22Rv1 (cell line): ENCODE measurements around the gene LEUTX.

Experiments used
- H3K27ac ChIP-seq: fragments of 450-650 bp; 2 replicates; pipeline ENCODE4 v1.5.1; 2017
- ZFX ChIP-seq: fragments of 450-650 bp; IDR thresholded peaks from 2 replicates; pipeline ENCODE4 v1.6.1; 2017; ENCODE audit warnings: antibody characterized with exemption, borderline replicate concordance
- TF ChIP-seq, protein P1 (sequence below): fragments of 450-650 bp; IDR thresholded peaks from 2 replicates; pipeline ENCODE4 v1.5.1; 2017; ENCODE audit warnings: mild to moderate bottlenecking

The LEUTX gene

DNA sequence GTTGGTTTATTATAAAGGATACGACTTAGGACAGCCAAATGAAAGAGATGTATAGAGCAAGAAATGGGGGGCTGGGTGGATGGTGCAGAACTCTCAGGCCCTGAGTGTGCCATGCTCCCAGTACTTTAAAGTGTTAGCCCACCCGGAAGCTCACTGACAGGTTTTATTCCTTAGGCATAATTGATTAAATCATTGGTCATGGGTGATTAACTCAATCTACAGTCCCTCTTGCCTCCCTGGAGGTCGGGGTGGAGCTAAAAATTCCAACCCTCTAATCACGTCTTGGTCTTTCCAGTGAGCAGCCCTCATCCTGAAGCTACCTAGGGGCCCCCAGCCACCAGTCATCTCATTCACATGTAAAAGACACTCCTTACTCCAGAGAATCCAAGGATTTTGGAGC, 9.9 kb upstream of the LEUTX start:
- no peak overlapping the region for H3K27ac ChIP-seq
- TF ChIP-seq, protein P1, sequence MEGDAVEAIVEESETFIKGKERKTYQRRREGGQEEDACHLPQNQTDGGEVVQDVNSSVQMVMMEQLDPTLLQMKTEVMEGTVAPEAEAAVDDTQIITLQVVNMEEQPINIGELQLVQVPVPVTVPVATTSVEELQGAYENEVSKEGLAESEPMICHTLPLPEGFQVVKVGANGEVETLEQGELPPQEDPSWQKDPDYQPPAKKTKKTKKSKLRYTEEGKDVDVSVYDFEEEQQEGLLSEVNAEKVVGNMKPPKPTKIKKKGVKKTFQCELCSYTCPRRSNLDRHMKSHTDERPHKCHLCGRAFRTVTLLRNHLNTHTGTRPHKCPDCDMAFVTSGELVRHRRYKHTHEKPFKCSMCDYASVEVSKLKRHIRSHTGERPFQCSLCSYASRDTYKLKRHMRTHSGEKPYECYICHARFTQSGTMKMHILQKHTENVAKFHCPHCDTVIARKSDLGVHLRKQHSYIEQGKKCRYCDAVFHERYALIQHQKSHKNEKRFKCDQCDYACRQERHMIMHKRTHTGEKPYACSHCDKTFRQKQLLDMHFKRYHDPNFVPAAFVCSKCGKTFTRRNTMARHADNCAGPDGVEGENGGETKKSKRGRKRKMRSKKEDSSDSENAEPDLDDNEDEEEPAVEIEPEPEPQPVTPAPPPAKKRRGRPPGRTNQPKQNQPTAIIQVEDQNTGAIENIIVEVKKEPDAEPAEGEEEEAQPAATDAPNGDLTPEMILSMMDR = no peak
- no peak for TF ChIP-seq ZFX

- H3K27ac ChIP-seq = no peak overlapping the region
- TF ChIP-seq, protein P1 = no peak
- TF ChIP-seq ZFX = no peak
These were observed 2.2 kb downstream of the LEUTX start for GRCh38 chr19:39780894-39781293.

DNA sequence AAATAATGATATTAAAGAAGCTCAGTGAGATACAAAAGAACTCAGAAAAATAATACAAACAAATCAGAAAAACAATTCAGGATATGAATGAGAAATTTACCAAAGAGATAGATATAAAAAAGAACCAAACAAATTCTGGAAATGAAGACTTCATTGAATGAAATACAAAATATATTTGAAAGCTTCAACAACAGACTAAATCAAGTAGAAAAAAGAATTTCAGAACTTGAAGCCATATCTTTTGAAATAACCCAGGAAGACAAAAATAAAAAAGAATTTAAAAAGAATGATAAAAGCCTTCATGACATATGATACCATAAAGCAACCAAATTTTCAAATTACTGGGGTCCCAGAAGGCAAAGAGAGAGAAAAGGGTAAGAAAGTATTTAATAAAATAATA, 9.6 kb downstream of the LEUTX start:
- H3K27ac ChIP-seq = no peak overlapping the region
- no peak for TF ChIP-seq ZFX
- TF ChIP-seq, protein P1 = no peak

DNA sequence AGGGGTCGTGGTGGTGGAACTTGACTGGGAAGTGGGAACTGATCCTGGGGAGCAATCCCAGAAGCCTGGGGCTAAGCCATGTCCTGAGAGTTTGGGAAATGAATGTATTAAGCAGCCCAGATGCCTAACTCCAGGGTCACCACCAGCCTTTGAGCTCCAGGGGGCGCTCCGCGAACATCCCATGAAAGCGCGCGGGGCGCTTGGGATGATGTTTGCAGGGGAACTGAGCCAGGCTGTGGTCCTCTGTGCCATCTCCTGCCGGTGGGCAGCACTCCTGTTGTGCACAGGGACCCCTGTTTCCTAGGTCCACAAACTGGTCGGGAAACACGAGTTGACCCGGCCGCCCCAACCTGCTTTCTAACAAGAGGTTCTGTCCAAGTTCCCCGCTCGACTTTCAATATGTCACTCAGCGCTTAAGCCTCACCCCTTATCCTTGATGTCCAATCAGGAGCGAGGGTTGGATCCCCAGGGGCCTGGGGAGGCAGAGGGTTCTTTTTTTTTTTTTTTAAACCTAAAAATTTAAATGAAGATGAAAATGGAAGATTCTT, 14.4 kb downstream of the LEUTX start:
- TF ChIP-seq, protein P1 = peak; percentile 94
- TF ChIP-seq ZFX = no peak
- no peak overlapping the region for H3K27ac ChIP-seq

- TF ChIP-seq, protein P1 = no peak
- TF ChIP-seq ZFX = no peak
- H3K27ac ChIP-seq = no peak overlapping the region
These were observed 16.3 kb downstream of the LEUTX start for GRCh38 chr19:39795001-39795400.

DNA sequence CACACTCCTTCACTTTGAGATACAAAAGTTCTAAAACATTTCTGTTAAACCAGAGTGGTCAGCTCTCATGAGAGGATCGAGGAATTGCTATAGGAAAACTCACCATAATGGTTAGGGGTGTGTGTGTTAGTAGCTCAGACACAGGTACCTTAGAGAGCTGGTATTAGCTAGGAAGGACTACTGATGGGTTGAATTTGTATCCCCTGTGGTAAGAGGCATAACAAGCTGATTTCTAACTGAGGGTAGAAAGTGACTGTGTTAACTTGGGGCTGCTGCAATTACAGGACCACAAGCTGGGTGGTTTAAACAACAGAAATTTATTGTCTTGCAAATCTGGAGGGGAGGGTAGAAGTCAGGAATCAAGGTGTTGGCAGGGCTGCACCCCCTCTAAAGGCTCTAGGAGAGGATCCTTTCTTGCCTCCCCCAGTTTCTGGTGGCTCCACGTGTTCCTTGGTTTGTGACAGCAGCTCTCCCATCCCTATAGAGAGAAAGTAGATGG, 17.4 kb downstream of the LEUTX start:
- TF ChIP-seq, protein P1 = no peak
- TF ChIP-seq ZFX = no peak
- no peak overlapping the region for H3K27ac ChIP-seq

- no peak overlapping the region for H3K27ac ChIP-seq
- TF ChIP-seq, protein P1 = no peak
- TF ChIP-seq ZFX = no peak
These were observed 18.4 kb downstream of the LEUTX start for GRCh38 chr19:39797083-39797482.
